Stimulated activated CD8-positive, alpha-beta memory T cell treated with anti-CD3 and anti-CD28 coated beads, Interleukin-15, amount 100 ng/mL, for 4 hours (primary cell): ENCODE measurements around the gene ASS1.
"Not testable (repeated sequence)": the region's sequence is repeated elsewhere in the genome, so short reads cannot be mapped to it uniquely, and the experiment has no call there.

Source experiments
- DNase-seq, 2 donors: peaks; one replicate each; pipeline ENCODE4 v3.0.0-alpha.2; 2020; ENCODE audit warnings: low read depth in 2 of 2

ASS1 gene

GRCh38 chr9:130444565-130445221 is at the start of gene ASS1:
Gene ASS1, plus strand, starts transcription at chr9:130444961. Its CDS starts 7,268 bp downstream, at chr9:130452229.
- DNase-seq = peak; percentile 21 to 42

DNA sequence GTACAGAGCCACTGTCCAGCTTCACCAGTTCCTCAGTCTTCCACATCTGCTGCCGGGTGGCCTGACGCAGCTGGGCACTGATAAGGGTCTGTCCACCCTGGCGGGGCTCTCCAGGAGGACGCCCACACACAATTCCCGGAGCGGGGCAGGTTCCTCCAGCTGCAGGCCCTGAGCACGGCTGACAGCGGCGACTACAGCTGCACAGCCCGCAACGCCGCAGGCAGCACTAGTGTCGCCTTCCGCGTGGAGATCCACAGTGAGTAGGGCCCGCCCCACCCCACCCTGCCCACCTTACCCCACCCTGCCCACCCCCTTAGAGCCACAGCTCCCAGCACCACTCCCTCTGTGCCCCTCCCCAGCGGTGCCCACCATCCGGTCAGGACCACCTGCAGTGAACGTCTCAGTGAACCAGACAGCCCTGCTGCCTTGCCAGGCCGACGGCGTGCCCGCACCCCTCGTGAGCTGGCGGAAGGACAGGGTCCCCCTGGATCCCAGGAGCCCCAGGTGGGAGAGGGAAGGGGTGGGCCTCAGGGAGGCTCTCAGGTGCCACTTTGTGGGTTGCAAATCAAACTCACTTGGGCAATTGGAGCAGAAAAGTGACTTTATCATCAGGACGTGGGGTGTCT is 48.8 kb upstream of the ASS1 start:
- DNase-seq = no peak

- DNase-seq = no peak
Observed at GRCh38 chr9:130396581-130396980, 48.2 kb upstream of the ASS1 start.

- DNase-seq = no peak
Observed at GRCh38 chr9:130398487-130399240, 46.1 kb upstream of the ASS1 start.

DNA sequence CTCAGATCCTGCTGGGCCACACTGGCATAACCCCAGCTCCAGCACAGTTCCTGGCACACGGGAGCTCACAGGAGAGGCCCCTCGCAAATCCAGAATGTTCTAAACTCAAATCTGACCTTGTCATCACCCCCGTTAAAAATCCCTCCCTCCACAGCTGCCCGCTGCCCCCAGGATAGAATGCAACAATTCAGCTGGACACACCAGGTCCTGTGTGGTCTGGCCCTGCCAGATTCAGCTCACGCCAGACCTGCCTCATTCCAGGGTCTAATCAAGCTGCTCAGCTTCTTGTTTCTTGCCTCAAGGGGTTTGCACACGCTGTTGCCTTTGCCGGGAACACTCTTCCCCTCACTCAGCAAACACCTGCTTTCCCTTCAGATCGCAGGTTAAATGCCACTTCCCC is 45.0 kb upstream of the ASS1 start:
- DNase-seq = no peak

- no peak for DNase-seq
Observed at GRCh38 chr9:130400870-130401269, 43.9 kb upstream of the ASS1 start.

GRCh38 chr9:130401742-130402141 is 43.0 kb upstream of the ASS1 start:
- not testable (repeated sequence) for DNase-seq

DNA sequence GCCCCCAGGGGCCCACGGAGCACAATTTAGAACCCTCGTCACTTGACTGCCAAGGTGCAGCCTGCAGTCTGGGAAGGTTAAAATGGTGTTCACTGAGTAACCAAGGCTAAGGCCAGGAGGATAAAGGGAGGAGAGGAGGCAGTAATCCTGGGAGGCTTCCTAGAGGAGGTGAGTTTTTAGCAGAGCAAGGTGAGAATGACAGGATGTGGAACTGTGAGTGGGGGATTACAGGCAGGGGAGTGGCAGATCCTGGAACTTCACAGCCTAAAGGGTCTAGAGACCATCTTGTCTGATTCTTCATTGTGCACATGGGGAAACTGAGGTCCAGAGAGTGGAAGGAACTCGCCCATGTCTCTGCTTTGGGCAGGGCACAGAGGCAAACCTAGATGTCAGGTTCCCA is 42.5 kb upstream of the ASS1 start:
- no peak for DNase-seq

- no peak for DNase-seq
Observed at GRCh38 chr9:130402645-130403440, 41.9 kb upstream of the ASS1 start.

GRCh38 chr9:130405657-130406257 is 39.0 kb upstream of the ASS1 start:
- DNase-seq = no peak

DNA sequence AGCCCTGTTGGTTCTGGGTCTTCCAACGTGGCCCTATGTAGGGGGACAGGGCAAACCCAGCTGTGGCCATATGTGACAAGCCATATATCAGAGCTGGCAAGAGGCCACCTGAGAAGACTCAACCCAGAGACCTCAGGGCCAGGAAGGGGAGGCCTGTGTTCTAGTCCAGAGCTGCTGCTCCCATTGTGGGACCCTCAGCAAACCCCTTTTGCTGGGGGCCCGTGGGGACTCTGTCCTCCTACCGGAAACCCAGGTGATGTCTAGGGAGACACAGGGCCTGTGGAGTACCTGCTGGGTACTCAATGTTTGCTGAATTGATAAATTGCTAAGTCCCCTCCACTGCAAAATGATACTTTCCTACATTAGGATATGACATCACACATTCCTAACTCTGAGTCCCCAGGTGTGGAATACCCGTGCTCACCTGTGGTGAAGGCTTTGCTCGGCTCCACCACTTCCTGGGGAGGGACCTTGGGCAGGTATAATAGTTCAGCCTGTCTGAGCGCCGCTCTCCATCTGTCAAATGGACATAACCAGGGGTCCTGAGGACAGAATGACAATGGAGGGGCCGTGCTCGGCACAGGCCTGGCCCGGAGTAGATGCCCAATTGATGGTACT is 38.4 kb upstream of the ASS1 start:
- DNase-seq = no peak

GRCh38 chr9:130407916-130408663 is 36.7 kb upstream of the ASS1 start:
- DNase-seq = no peak

- DNase-seq = no peak
Observed at GRCh38 chr9:130408669-130409068, 36.1 kb upstream of the ASS1 start.

GRCh38 chr9:130409246-130409645 is 35.5 kb upstream of the ASS1 start:
- DNase-seq = no peak

GRCh38 chr9:130410443-130410842 is 34.3 kb upstream of the ASS1 start:
- DNase-seq = no peak

DNA sequence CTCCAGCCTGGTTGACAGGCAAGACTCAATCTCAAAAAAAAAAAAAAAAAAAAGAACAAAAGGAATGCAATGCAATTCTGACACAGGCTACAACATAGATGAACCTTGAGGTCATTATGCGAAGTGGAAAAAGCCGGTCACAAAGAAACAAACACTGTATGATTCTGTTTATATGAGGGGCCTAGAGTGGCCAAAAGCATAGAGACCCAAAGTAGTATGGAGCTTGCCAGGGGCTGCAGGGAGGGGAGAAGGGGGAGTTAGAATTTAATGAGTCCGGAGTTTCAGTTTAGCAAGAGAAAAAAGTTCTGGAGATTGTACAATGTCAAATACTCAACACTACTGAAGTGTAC is 33.2 kb upstream of the ASS1 start:
- no peak for DNase-seq

GRCh38 chr9:130414081-130414731 is 30.6 kb upstream of the ASS1 start:
- DNase-seq = no peak

GRCh38 chr9:130414910-130415746 is 29.6 kb upstream of the ASS1 start:
- no peak for DNase-seq

DNA sequence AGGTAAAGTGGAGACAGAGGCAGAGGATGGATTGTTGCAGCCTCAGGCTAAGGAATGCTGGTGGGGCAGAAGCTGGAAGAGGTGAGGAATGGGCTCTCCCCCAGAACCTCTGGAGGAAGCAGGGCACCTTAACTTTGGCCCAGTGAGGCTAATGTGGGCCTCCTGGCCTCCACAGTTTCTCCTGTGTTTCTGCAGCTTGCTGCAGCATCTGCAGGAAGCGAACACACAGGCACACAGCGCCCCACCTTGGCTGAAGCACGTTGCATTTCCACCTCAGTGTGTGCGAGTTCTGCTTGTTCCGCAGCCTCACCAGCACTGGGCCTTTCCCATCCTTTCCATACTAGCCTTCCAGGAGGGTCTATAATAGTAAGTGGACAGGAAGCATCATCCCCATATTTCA is 27.2 kb upstream of the ASS1 start:
- DNase-seq = no peak
